OCI-LY7 (cell line): Measurements from ENCODE around the gene MYO18B.

Experiments
- EZH2phosphoT487 ChIP-seq: fragments of 200-600 bp; sonication (generic); IDR thresholded peaks from 2 replicates; pipeline ENCODE4 v1.6.1; 2018; ENCODE audit warnings: low read depth, borderline replicate concordance, mild to moderate bottlenecking, mixed run types, antibody characterized with exemption, low read length, moderate library complexity, mixed read lengths
- TF ChIP-seq, protein P1 (sequence below): fragments of 200-600 bp; sonication (generic); conservative IDR thresholded peaks from 2 replicates; pipeline ENCODE4 v1.5.1; 2014; ENCODE audit warnings: mild to moderate bottlenecking, antibody characterized with exemption, low read length, moderate library complexity, mixed read lengths

DNA sequence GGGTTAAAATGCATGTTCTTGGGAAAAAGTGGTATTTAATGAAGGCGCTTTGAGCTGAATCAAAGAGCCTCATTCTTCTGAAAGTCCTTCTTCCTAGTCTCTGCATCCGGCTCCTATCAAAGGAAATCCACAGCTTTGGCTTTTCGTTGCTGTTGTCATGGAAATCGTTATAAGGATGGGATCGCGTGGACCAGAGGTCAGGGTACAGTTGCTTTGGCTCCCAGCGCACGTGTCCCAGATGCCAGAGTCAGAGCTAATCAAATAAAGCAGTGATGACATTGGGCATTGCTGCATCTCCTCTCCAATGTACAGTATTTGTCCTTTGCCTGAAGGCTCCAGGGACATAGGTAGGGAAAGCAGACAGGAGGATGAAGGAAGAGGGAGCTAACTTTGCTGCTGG, 181.9 kb downstream of the MYO18B start:
- TF ChIP-seq, protein P1, sequence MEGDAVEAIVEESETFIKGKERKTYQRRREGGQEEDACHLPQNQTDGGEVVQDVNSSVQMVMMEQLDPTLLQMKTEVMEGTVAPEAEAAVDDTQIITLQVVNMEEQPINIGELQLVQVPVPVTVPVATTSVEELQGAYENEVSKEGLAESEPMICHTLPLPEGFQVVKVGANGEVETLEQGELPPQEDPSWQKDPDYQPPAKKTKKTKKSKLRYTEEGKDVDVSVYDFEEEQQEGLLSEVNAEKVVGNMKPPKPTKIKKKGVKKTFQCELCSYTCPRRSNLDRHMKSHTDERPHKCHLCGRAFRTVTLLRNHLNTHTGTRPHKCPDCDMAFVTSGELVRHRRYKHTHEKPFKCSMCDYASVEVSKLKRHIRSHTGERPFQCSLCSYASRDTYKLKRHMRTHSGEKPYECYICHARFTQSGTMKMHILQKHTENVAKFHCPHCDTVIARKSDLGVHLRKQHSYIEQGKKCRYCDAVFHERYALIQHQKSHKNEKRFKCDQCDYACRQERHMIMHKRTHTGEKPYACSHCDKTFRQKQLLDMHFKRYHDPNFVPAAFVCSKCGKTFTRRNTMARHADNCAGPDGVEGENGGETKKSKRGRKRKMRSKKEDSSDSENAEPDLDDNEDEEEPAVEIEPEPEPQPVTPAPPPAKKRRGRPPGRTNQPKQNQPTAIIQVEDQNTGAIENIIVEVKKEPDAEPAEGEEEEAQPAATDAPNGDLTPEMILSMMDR, result no peak
- no peak for TF ChIP-seq EZH2phosphoT487
